A673 (cell line): ENCODE measurements around the gene HAAO.

Experiments
- EZH2 ChIP-seq: fragments of 200-600 bp; sonication (generic); IDR thresholded peaks from 2 replicates; pipeline ENCODE4 v1.6.1; 2017; ENCODE audit warnings: borderline replicate concordance, low read depth, mild to moderate bottlenecking, mixed read lengths, antibody characterized with exemption, low read length; ENCODE audit not compliant: poor library complexity, severe bottlenecking
- TF ChIP-seq, protein P1 (sequence below): fragments of 300-800, 200-600 bp; sonication (generic); conservative IDR thresholded peaks from 2 replicates; pipeline ENCODE4 v1.5.1; 2017; ENCODE audit warnings: low read depth, mild to moderate bottlenecking, antibody characterized with exemption, low read length, moderate library complexity, mixed read lengths

DNA sequence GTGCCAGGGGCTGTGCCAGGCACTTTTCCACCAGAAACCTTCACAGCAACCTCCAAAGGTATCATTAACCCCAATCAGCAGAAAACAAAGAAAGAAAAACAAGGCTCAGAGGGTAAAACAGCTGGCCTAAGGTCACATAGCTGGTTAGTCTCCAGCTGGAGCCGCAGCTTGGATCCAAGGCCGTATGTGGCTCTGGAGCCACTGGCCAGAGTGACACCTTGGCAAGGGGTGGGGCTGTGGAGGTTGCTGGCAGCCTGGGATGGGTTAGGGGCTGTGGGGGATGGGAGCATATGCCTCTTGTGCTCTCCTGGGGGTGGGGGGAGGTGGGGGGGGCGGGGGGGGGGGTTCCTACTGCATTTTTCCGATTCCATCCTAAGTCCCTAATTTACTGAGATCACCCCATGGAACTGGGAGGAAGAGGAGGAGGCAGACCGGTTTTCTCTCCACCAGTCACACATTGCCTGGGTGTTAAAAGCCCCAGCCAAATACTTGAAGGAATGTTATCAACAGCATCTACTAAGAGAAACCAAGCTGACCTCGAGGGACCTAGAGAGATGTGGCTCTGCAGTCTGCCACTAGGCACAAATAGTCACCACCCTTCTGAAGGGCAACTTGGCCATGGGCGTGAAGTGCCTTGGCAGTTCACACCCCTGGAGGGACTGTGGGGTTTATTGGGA, 8.0 kb downstream of the HAAO start:
- TF ChIP-seq, protein P1, sequence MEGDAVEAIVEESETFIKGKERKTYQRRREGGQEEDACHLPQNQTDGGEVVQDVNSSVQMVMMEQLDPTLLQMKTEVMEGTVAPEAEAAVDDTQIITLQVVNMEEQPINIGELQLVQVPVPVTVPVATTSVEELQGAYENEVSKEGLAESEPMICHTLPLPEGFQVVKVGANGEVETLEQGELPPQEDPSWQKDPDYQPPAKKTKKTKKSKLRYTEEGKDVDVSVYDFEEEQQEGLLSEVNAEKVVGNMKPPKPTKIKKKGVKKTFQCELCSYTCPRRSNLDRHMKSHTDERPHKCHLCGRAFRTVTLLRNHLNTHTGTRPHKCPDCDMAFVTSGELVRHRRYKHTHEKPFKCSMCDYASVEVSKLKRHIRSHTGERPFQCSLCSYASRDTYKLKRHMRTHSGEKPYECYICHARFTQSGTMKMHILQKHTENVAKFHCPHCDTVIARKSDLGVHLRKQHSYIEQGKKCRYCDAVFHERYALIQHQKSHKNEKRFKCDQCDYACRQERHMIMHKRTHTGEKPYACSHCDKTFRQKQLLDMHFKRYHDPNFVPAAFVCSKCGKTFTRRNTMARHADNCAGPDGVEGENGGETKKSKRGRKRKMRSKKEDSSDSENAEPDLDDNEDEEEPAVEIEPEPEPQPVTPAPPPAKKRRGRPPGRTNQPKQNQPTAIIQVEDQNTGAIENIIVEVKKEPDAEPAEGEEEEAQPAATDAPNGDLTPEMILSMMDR: no peak
- TF ChIP-seq EZH2: no peak
